SK-N-SH (cell line): ENCODE measurements around the gene DBP. TPM values are rescaled to one million over a fixed set of nuclear protein-coding genes. Genes with fewer than 3 reads are reported as not detected.

ENCODE experiments used
- CTCF ChIA-PET: fragments of 300-600, 350-600 bp; formaldehyde crosslinking; extraction: SDS; loops from one replicate; lab custom pipeline; 2021; lab: Yijun Ruan, JAX
- POLR2A ChIA-PET: fragments of 350-600 bp; sonication (Branson Sonifier 250); formaldehyde crosslinking; extraction: SDS; loops from one replicate; lab custom pipeline; 2020; ENCODE audit warnings: antibody characterized with exemption, inconsistent platforms; lab: Yijun Ruan, JAX
- DNase-seq: peaks from one replicate; pipeline ENCODE4 v3.0.0; 2012
- H2AFZ ChIP-seq: fragments of 200-600 bp; sonication (generic); 2 replicates; pipeline ENCODE4 v1.8.1; 2016; ENCODE audit warnings: antibody characterized with exemption, mild to moderate bottlenecking, low read depth
- H3F3A ChIP-seq: fragments of 200-600 bp; sonication (generic); replicated peaks from 2 replicates; pipeline ENCODE3; 2016; ENCODE audit warnings: antibody characterized with exemption, mild to moderate bottlenecking; ENCODE audit not compliant: insufficient read depth
- H3K27ac ChIP-seq, 2 experiments: fragments of 200-500 bp in 1 of 2; fragments of 200-600 bp in 1 of 2; sonication (Bioruptor generic) in 1 of 2; sonication (generic), shearing (Covaris generic) in 1 of 2; 2 replicates each; pipeline versions ENCODE4 v1.5.1 to v1.6.1; 2014 to 2016; ENCODE audit warnings: low read depth in 2 of 2, inconsistent platforms in 1 of 2, low read length in 1 of 2, mild to moderate bottlenecking in 1 of 2, mixed read lengths in 1 of 2
- H3K27me3 ChIP-seq: fragments of 200-600 bp; sonication (generic), shearing (Covaris generic); 2 replicates; pipeline ENCODE4 v1.6.1; 2016; ENCODE audit warnings: mixed run types; ENCODE audit not compliant: insufficient read depth
- H3K36me3 ChIP-seq, 2 experiments: fragments of 200-500 bp in 1 of 2; fragments of 200-600 bp in 1 of 2; sonication (Bioruptor generic) in 1 of 2; sonication (generic) in 1 of 2; replicated peaks in 1 of 2; 2 replicates each; pipeline versions ENCODE3 to v1.5.1; 2014 to 2016; ENCODE audit warnings: low read length in 1 of 2, mild to moderate bottlenecking in 1 of 2; ENCODE audit not compliant: insufficient read depth in 2 of 2, control insufficient read depth in 1 of 2
- H3K4me1 ChIP-seq, 2 experiments: fragments of 200-500 bp in 1 of 2; fragments of 200-600 bp in 1 of 2; sonication (Bioruptor generic) in 1 of 2; sonication (generic), shearing (Covaris generic) in 1 of 2; 2 replicates each; pipeline versions ENCODE4 v1.5.1 to v1.6.1; 2014 to 2016; ENCODE audit warnings: low read depth in 1 of 2, low read length in 1 of 2, mixed run types in 1 of 2; ENCODE audit not compliant: insufficient read depth in 2 of 2, control insufficient read depth in 1 of 2
- H3K4me2 ChIP-seq: fragments of 200-600 bp; sonication (generic), shearing (Covaris generic); 2 replicates; pipeline ENCODE4 v1.6.1; 2017; ENCODE audit warnings: mixed run types
- H3K4me3 ChIP-seq, 2 experiments: fragments of 200-500 bp in 1 of 2; fragments of 200-600 bp in 1 of 2; sonication (Bioruptor generic) in 1 of 2; sonication (generic), shearing (Covaris generic) in 1 of 2; 2 replicates each; pipeline versions ENCODE4 v1.5.1 to v1.8.1; 2014 to 2016; ENCODE audit warnings: low read depth in 2 of 2, inconsistent platforms in 1 of 2, low read length in 1 of 2, mild to moderate bottlenecking in 1 of 2, mixed read lengths in 1 of 2, moderate library complexity in 1 of 2
- H3K79me2 ChIP-seq: fragments of 200-600 bp; sonication (generic); 2 replicates; pipeline ENCODE4 v1.8.1; 2017; ENCODE audit warnings: mild to moderate bottlenecking; ENCODE audit not compliant: insufficient read depth
- H3K9ac ChIP-seq: fragments of 200-600 bp; sonication (generic); 2 replicates; pipeline ENCODE4 v1.6.1; 2017; ENCODE audit warnings: mixed run types
- H3K9me2 ChIP-seq: fragments of 200-600 bp; sonication (generic); 2 replicates; pipeline ENCODE4 v1.6.1; 2017; ENCODE audit warnings: mixed run types
- H3K9me3 ChIP-seq: fragments of 200-600 bp; sonication (generic); 2 replicates; pipeline ENCODE4 v1.6.1; 2017; ENCODE audit warnings: mixed run types, mild to moderate bottlenecking, moderate library complexity
- H4K20me1 ChIP-seq: fragments of 200-600 bp; sonication (generic); 2 replicates; pipeline ENCODE4 v1.6.1; 2017; ENCODE audit warnings: mild to moderate bottlenecking, mixed run types; ENCODE audit not compliant: insufficient read depth
- CHD2 ChIP-seq: fragments of 150-350 bp; IDR thresholded peaks from 2 replicates; pipeline ENCODE4 v1.6.1; 2018; ENCODE audit warnings: low read length; ENCODE audit not compliant: partially characterized antibody
- EP300 ChIP-seq, 2 experiments: IDR thresholded peaks; 2 replicates each; pipeline versions ENCODE4 v1.4.0 to v1.6.1; 2012; ENCODE audit warnings: borderline replicate concordance in 1 of 2, low read depth in 1 of 2, low read length in 1 of 2
- FOXM1 ChIP-seq: IDR thresholded peaks from 2 replicates; pipeline ENCODE4 v1.4.0; 2012; ENCODE audit warnings: low read depth, mild to moderate bottlenecking
- GABPA ChIP-seq: IDR thresholded peaks from 2 replicates; pipeline ENCODE4 v1.4.0; 2012; ENCODE audit warnings: low read depth, mild to moderate bottlenecking
- GATA2 ChIP-seq: sonication (generic); formaldehyde crosslinking; IDR thresholded peaks from 2 replicates; pipeline ENCODE4 v1.5.0; 2020; ENCODE audit warnings: mild to moderate bottlenecking, missing genetic modification reagents
- MAX ChIP-seq: IDR thresholded peaks from 2 replicates; pipeline ENCODE4 v1.4.0; 2012; ENCODE audit warnings: low read depth
- MEF2A ChIP-seq: IDR thresholded peaks from 2 replicates; pipeline ENCODE4 v1.4.0; 2012; ENCODE audit warnings: low read depth, borderline replicate concordance
- NRF1 ChIP-seq: IDR thresholded peaks from 2 replicates; pipeline ENCODE4 v1.6.1; 2012; ENCODE audit warnings: low read depth, mild to moderate bottlenecking, low read length
- RAD21 ChIP-seq: IDR thresholded peaks from 2 replicates; pipeline ENCODE4 v1.6.1; 2012; ENCODE audit warnings: mild to moderate bottlenecking, low read length
- REST ChIP-seq: IDR thresholded peaks from 2 replicates; pipeline ENCODE4 v1.6.1; 2012; ENCODE audit warnings: mild to moderate bottlenecking, low read depth, low read length, moderate library complexity
- RFX5 ChIP-seq: IDR thresholded peaks from 2 replicates; pipeline ENCODE4 v1.6.1; 2012; ENCODE audit warnings: mild to moderate bottlenecking, improper control_type of control experiment, low read length
- SIN3A ChIP-seq: IDR thresholded peaks from 2 replicates; pipeline ENCODE4 v1.6.1; 2012; ENCODE audit warnings: low read depth, mild to moderate bottlenecking, low read length, moderate library complexity, borderline replicate concordance
- TAF1 ChIP-seq: IDR thresholded peaks from 2 replicates; pipeline ENCODE4 v1.6.1; 2012; ENCODE audit warnings: low read depth, mild to moderate bottlenecking, low read length, moderate library complexity, borderline replicate concordance
- TCF12 ChIP-seq: IDR thresholded peaks from 2 replicates; pipeline ENCODE4 v1.4.0; 2012
- TEAD4 ChIP-seq: IDR thresholded peaks from 2 replicates; pipeline ENCODE4 v1.4.0; 2012; ENCODE audit warnings: mild to moderate bottlenecking, borderline replicate concordance; ENCODE audit not compliant: insufficient read depth
- WGBS: methylation state at CpG from one replicate; pipeline ENCODE4 v1.1.6; 2017; ENCODE audit warnings: low lambda C conversion rate; 5-methylcytosine and 5-hydroxymethylcytosine counted together
- polyA plus RNA-seq, 3 experiments: library from polyadenylated mRNA; depleted of rRNA; stranded (reverse); fragments of >200 nt; gene quantifications; 2 replicates each; pipeline ENCODE4 v1.2.3, GENCODE V29; 2012
- TF ChIP-seq, protein P1 (sequence below): IDR thresholded peaks from 2 replicates; pipeline ENCODE4 v1.4.0; 2012; ENCODE audit warnings: low read depth, borderline replicate concordance
- TF ChIP-seq, protein P2 (sequence below): IDR thresholded peaks from 2 replicates; pipeline ENCODE4; 2012

DBP gene
- polyA plus RNA-seq, 1 of the 3 experiments (the other 2 are of a cell fraction), result 12.6 TPM

DNA sequence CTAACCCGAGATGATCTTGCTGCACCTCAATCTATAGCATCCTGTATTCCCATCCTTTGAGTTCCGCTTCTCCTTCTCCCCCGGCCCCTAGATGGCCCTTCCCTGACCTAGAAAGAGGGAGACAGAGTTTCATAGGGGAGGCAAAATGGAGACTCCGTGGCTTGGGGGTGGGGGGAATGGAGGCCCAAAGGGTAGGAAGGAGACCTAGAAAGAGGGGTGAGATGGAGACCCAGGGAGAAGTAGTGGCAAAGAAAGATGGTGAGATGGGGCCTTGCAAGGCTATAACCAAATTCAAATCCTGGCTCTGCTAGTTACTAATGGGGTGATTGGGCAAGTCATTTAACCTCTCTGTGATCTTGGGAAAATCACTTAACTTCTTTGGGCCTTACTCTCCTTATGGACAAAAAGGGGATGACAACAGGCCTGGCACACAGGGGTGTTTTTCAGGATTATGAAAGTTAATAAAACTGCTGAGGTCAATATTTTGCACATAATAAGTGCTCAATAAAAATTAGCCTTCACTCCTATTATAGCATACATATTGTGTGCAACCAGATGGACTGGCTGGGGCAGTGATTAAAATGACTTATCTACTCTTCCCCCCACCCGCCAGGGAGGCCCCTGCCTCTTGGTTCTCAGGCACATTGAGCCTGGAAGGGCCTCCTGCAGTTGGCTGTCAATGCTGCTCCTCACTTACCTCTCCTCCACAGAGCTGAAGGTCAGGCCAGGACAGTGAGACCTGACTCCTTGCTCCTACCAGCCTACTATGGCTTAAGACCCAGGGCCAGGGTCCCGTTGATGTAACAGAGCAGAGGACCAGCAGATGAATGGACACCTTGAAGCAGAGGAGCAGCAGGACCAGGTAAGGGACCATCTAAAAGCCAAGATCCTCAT lies 17.2 kb downstream of the DBP start (continued):
- TF ChIP-seq NRF1 (no peak), EP300 (IDR thresholded peaks at IDR 0.05; ENCODE audit: borderline replicate concordance in 1 of 2, low read depth in 1 of 2, low read length in 1 of 2) (no peak), SIN3A (no peak), TAF1 (no peak), GABPA (no peak), CHD2 (no peak), RAD21 (no peak), REST (no peak)
- TF ChIP-seq, protein P1, sequence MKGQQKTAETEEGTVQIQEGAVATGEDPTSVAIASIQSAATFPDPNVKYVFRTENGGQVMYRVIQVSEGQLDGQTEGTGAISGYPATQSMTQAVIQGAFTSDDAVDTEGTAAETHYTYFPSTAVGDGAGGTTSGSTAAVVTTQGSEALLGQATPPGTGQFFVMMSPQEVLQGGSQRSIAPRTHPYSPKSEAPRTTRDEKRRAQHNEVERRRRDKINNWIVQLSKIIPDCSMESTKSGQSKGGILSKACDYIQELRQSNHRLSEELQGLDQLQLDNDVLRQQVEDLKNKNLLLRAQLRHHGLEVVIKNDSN, result no peak
- TF ChIP-seq, all 33 proteins: peak for 0

DNA sequence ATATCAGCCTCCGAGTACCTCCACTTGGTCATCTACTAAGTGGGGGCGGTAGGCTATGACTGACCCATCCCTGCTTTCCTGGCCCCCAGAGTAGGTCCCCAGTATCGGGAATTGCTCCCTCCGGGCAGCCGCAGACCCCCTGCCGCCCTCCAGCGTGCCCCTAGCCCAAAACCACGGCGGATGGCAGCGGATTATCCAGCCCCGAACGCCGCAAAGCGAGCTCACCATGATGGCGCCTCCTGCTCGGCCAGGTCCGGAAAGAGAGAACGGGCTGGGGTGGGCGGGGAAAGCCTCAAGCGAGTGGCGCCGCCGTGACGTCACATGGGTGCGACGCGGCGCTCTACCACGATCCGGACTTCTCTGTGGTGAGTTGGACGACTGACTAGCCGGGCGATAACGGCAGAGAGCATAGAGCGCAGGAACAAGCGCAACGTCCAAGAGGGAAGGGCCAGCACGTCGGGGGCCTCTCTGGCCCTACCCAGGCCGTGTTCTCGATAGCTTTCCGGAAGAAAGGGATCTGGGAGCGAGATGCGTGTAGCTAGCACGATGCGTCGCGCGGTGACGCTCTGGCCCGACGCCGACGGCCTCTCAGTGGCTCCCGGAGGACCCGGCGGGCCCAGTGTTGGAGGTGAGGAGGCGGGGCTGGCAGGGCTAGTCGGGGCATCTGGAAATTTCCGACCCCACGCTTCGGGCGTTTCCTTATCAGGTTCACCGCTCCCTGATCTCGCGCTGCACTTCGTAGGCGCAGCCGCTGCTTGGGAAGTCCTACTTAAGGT lies 18.1 kb downstream of the DBP start, which contains the start of the genes RPL18 and SPHK2:
Gene RPL18 (minus strand): TSS at position 263 of the 776 bp plus-strand sequence. CDS start 35 bp downstream, at position 228.
Gene SPHK2 (plus strand): TSS at position 591 of the 776 bp plus-strand sequence. CDS start 1,009 bp downstream, outside the sequence.
- peak within 1 kb of the TSS; percentile 91 for H3K4me2 ChIP-seq
- CTCF ChIA-PET, result interaction anchor here (1.0 to 3.7 kb wide), 3 partner anchors 11 to 35 kb away, joined by 3 to 26 read pairs (median 5); no protein-coding TSS in a partner anchor
- peak within 1 kb of the TSS; percentile 74 to 92 for H3K27ac ChIP-seq
- peaks cover 39% of the 10 kb centered on the region for H4K20me1 ChIP-seq
- H3K27me3 ChIP-seq, result no peaks in the 10 kb centered on the region
- H3K4me1 ChIP-seq, result peaks cover 15 to 41% of the 10 kb centered on the region in 2 experiments; a peak in 3 of 4 replicates
- peak within 1 kb of the TSS; percentile 93 to 99 for H3K4me3 ChIP-seq
- peaks cover 32 to 33% of the 10 kb centered on the region in 2 experiments for H3K36me3 ChIP-seq
- H3K9me2 ChIP-seq, result no peaks in the 10 kb centered on the region
- H2AFZ ChIP-seq, result peak within 1 kb of the TSS; percentile 36
- peaks cover 56% of the 10 kb centered on the region for H3F3A ChIP-seq
- POLR2A ChIA-PET, result interaction anchor here (0.6 to 1.4 kb wide), 12 partner anchors 8 to 176 kb away, joined by 3 to 17 read pairs (median 3); partner anchors contain the start of gene CA11
- H3K9me3 ChIP-seq, result no peaks in the 10 kb centered on the region
- H3K9ac ChIP-seq, result peak within 1 kb of the TSS; percentile 99
- DNase-seq, result peak; percentile 97
- peaks cover 38% of the 10 kb centered on the region for H3K79me2 ChIP-seq
- under 1% methylated on average over 25 of the region's 69 CpGs for WGBS
- TF ChIP-seq TEAD4 (no peak), MEF2A (peak; percentile 15; the same call in 1 of the 2 replicates), FOXM1 (no peak), TCF12 (peak; percentile 10; the same call in 1 of the 2 replicates), GATA2 (CRISPR knock-in tag) (peak; percentile 90), REST (peak; percentile 71; the same call in 1 of the 2 replicates), SIN3A (0 out of 2 replicates have a peak, but pooled peaks have one; percentile 57), NRF1 (0 out of 2 replicates have a peak, but pooled peaks have one; percentile 15), MAX (peak; percentile 90), TAF1 (peak; percentile 97), RFX5 (no peak)
- TF ChIP-seq, protein P2, sequence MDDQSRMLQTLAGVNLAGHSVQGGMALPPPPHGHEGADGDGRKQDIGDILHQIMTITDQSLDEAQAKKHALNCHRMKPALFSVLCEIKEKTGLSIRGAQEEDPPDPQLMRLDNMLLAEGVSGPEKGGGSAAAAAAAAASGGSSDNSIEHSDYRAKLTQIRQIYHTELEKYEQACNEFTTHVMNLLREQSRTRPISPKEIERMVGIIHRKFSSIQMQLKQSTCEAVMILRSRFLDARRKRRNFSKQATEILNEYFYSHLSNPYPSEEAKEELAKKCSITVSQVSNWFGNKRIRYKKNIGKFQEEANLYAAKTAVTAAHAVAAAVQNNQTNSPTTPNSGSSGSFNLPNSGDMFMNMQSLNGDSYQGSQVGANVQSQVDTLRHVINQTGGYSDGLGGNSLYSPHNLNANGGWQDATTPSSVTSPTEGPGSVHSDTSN, result peak; percentile 51; the same call in 1 of the 2 replicates
